NB4 (cell line): ENCODE results near the gene PGBD5.

ENCODE experiments used
- DNase-seq: peaks from one replicate; pipeline ENCODE4 v3.0.0; 2010; ENCODE audit warnings: low read depth
- H3K4me3 ChIP-seq: one replicate; pipeline ENCODE4 v1.5.1; 2011; ENCODE audit warnings: mild to moderate bottlenecking, low read depth, low read length, moderate library complexity
- CTCF ChIP-seq: IDR thresholded peaks from one replicate; pipeline ENCODE4 v1.5.1; 2012; ENCODE audit warnings: low read depth, low read length
- MAX ChIP-seq: IDR thresholded peaks from 2 replicates; pipeline ENCODE4 v1.6.1; 2011; ENCODE audit warnings: low read depth, low read length
- MYC ChIP-seq: IDR thresholded peaks from 2 replicates; pipeline ENCODE4 v1.6.1; 2011; ENCODE audit warnings: low read depth, low read length
- POLR2A ChIP-seq: IDR thresholded peaks from 2 replicates; pipeline ENCODE4 v1.6.1; 2011; ENCODE audit warnings: mild to moderate bottlenecking; ENCODE audit not compliant: insufficient read length; ENCODE audit errors: extremely low read depth

Gene PGBD5

GRCh38 chr1:230285351-230285750 is 140.8 kb downstream of the PGBD5 start:
- no peak for TF ChIP-seq MAX
- TF ChIP-seq MYC: no peak
- TF ChIP-seq CTCF: no peak
- TF ChIP-seq POLR2A: no peak
- no peak for DNase-seq
- H3K4me3 ChIP-seq: no peak overlapping the region

GRCh38 chr1:230284891-230285290 is 141.2 kb downstream of the PGBD5 start:
- DNase-seq: no peak
- TF ChIP-seq MYC (no peak), MAX (no peak), POLR2A (no peak), CTCF (no peak)
- H3K4me3 ChIP-seq: no peak overlapping the region

- TF ChIP-seq MYC: no peak
- no peak for TF ChIP-seq MAX
- no peak for TF ChIP-seq POLR2A
- TF ChIP-seq CTCF: no peak
- no peak overlapping the region for H3K4me3 ChIP-seq
- no peak for DNase-seq
Observed at GRCh38 chr1:230283678-230284077, 142.5 kb downstream of the PGBD5 start.

- DNase-seq: no peak
- no peak for TF ChIP-seq POLR2A
- no peak for TF ChIP-seq CTCF
- TF ChIP-seq MYC: no peak
- TF ChIP-seq MAX: no peak
- H3K4me3 ChIP-seq: no peak overlapping the region
Observed at GRCh38 chr1:230282157-230282556, 144.0 kb downstream of the PGBD5 start.

GRCh38 chr1:230281556-230281955 is 144.6 kb downstream of the PGBD5 start:
- no peak for DNase-seq
- TF ChIP-seq MYC: no peak
- no peak for TF ChIP-seq MAX
- TF ChIP-seq POLR2A: no peak
- no peak for TF ChIP-seq CTCF
- no peak overlapping the region for H3K4me3 ChIP-seq
